HG03066 (cell line): Measurements from ENCODE around the gene MLPH.

Experiments
- ATAC-seq: cut with Tn5 transposase; IDR thresholded peaks from one replicate; pipeline ENCODE4 v1.9.1; 2021; ENCODE audit warnings: low read depth; ENCODE audit not compliant: unreplicated experiment

MLPH gene

DNA sequence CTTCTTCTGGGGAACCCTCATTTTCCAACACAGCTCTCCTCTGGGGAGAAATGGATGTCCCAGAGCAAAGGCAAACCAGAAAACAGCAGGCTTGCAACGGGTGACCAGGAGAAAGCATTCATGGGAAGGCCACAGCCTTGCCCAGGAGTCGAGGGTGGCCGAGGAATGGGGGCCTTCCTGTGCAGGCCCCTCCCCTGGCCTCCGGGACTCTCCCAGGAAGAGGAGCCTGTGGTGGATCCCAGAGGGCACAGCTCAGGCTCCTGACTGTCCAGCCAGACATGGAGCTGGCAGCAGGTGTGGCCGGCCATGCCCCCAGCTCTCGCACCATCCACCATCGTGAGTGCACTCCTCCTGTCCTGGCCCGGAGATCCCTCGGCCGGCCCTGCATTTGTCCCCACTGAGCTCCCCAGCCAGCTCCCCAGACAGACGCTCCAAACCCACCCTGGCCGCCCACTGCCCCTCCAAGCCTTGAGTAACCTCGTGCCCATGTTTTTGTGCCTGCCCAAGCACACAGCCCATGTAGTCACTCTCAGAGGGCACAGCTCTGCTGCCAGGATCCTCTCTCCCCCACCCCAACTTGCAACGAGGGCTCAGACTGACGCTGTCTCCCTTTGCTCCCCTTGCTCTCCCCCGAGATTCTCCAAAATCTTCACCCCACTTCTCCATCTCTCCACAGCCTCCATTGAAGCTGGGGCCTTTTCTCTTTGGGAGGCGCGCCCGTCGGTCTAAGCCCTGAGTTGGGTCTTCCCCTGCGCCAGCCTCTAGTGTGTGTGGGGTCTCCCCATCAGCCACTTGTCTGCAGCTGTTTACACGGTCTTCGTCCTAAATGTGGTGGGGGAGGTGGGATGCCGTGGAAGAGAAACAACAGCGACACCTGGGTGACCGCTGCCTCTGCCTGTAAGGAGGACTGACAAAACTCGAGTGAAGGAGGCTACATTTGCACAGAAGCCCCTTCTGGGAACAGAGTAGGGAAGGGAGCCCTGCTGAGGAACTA, 89.1 kb downstream of the MLPH start:
- no peak for ATAC-seq

DNA sequence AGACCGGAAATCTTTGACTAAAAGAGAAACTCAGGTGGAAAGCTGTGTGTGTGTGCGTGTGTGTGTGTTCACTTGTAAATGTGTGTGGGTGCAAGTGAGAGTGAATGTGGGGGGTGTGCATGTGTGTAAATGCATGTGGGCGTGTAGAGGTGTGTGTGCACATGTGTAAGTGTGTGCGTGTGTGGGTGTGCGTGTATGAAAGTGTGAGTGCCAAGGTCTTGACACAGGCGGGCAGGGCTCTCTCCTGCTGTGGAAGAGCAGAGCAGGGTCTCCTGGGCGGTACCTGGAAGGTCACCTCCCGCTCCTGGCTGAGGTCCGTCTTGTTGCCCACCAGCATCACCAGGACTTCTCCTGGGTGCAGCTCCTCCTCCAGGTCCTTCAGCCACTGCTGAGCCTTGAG, 89.9 kb downstream of the MLPH start:
- no peak for ATAC-seq

DNA sequence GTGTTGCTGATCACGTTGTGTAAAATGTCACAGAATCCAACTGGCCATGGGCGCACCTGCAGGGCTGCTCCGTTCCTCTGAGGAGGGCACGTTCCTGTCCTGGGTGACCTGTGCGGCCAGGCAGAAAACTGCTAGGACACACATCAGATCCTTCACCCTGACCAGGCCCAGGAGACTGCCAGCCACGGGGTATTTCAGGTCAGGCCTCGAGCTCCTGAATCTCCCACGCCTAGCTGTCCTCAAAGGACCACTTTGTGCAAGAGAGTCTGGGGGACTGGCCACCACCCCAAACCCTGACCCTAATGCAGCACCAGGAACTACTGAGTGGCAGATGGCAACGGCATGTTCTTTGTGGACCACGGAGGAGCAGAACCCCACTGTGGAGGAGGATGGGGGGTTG, 90.4 kb downstream of the MLPH start:
- no peak for ATAC-seq

DNA sequence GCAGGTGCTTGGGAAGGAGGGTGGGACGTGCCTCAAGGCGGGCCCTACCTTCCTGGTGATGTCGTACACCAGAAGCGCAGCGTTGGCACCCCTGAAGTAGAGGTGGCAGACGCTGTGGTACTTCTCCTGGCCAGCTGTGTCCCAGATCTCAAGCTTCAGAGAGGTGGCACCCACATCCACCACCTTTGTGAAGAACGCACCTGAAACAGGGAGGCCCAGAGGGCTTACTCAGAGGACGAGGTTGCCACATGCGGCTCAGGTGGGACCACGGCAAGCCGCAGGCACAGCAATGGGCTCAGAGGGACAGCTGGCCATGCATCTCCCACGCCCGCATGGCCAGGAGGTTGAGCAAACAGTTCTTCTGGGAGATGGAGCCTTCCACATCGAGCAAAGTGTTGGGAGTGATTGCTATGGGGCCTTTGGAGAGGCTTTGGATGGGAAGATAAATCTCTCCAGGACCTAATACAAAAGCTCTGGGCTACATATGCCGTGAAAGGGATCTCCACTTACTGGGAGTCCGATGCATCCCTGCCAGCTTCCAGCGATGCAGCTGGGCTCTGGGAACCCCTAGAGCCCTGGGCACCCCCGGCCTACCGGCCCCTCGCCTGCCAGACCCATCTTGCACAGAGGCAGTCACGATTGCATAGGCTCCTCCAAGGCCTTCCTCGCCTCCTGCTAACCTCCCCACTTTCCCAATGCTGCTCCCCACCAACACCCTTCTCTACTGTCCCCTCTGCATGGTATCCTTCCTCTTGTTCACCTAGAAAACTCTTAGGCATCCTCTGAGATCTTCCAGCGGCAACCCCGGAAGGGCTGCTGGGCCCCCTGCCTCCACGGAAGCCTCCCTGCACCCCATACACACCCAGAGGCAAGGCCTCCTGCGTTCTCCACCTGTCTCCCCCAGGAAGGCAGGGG, 91.2 kb downstream of the MLPH start:
- no peak for ATAC-seq

DNA sequence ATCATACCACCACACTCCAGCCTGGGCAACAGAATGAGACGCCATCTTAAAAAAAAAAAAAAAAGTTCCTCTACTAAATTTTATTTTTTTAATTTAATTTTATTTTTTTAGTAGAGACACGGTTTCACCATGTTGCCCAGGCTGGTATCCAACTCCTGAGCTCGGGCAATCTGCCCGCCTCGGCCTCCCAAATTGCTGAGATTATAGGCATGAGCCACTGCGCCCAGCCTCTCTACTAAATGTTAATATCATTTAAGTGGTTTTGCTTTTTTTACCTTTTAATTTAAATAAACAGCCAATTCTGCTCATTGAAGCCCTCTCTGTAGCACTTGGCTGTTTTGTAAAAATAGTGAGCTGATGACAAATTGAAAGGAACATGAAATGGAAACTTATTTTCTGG, 94.3 kb downstream of the MLPH start:
- no peak for ATAC-seq

DNA sequence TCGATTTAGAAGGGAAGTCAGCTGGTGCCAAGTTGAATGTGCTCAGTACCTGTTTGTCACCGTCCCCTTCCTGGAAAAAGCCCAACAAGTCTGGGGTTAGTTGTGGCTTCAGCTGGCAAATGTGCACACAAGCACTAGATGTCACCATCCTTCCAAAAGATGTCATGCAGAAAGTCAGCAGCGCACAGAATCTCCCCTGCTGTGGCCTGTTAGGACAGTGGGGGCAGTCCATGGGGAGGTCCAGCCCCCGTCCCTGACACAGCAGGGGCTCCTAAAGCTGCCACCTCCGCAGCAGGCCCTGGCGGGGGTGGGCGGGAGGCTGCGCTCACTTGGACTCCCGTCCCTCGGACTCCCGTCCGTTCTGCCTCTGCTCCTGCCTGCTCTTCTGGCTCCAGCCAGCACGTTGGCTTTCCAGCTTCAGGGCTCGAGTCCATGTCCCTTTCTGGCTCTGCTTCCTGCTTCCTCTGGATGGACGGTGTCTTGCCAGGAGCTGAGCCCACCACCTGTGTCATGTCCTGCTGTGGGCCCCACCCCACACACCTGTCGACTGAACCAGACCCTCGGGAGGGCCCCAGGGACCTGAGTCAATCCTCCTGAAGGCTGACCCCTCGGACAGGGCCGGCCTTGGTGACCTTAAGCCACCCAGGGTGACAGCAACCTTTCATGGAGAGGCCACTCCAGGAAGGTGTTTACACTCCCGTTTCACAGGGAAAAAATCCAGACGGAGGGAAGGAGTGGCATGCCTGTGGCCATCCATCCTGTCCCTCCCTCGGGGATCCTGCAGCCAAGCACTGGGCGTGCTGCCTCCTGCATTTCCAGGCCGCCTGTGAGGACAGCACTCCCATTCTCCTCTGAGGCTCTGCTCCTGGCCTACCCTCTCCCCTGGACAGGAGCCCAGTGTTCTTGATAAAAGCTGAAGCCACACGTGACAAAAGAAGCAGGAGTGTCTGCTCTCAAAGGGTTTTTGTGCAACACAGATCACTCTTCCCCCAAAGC, 95.0 kb downstream of the MLPH start:
- no peak for ATAC-seq

DNA sequence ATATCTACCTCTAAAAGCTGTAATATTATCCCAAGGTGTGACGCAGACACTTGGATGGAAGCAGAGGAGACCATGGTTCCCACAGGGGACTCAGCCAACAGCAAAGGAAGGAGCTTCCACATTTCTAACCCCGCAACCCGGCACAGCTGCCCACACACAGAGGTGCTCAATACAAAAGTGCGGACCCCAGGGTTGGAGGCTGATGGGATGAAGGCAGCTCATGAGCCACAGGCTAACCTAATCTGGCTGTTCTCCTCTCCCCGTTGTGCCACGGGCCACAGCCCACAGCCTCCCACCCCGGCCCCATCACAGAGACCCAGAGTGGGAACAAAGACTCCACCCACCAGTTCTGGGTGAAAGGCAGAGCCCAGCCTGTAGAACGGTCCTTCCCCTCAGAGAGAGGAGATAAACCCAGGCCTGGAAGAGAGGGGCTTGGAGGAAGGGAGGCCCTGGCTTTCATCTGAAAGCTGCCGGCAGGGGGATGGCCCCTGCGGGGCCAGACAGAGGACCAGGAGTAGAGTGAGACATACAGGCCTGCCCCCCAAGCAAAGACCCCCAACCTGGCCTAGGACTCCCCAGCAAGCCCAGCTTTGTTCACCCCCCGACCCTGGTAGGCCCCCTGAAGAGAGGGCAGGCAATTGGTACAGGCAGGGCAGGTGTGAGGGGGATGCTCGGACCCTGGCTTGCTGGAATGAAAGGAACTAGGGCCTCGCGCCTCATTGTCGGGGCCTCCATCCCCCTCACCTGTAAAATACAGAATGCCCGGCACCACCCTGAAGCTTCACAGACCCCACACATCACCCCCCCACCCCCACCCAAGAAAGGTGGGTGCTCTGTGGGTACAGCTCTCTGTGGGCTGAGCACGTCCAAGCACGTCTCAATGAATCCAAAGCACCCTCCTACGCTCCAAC, 96.6 kb downstream of the MLPH start:
- no peak for ATAC-seq

DNA sequence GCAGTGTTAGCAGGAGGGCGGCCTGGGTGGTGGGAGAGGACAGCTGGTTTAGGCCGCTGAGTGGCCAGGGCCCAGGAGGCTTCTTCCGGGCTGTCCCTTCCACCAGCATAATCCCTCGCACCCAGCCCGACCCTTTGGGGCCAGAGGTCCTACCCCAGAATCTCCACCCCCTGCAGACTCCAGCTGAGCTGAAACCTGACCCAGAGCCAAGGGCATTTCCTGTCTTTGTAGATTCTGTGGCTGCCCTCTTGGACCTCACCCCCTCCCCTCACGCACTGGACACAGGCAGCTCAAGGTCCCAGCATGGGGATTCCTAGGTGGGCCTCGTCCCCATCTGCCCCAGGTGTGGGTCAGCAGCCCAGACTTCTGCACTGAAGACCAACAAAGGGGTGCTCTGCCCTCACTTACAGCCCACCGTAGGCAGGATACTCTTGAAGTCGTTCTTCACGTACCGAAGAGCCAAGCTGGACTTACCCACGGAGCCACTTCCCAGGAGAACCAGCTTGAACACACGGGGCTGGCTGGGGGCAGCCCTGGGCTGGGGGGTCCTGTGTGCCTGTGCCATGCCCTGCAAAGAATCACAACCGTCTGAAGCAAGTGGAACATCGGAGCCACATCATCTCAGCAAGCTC, 98.7 kb downstream of the MLPH start:
- ATAC-seq = no peak

DNA sequence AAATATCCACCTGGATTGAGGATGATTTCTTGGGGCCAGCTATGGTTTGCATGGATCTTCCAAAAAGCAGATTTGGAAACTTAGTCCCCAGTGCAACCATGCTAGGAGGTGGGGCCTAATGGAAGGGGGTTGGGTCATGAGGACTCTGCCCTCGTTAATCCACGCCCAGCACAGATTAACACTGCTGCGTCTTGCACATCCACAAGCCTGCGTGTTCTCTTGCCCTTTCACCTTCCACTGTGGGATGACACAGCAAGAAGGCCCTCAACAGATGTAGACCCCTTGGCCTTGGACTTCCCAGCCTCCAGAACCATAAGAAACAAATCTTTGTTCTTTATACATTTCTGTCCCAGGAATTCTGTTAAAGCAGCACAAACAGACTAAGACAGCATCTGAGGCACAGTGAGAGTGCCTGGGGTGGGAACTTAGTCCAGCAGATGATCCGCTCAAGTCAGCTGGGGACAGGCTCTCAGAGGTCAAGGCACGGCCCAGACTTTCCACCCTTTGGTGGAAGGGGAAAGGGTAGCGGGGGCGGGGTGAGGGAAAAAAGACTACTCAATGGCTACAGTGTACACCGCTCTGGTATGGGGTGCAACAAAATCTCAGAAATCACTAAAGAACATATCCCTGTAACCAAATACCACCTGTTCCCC, 101.1 kb downstream of the MLPH start:
- ATAC-seq = no peak

DNA sequence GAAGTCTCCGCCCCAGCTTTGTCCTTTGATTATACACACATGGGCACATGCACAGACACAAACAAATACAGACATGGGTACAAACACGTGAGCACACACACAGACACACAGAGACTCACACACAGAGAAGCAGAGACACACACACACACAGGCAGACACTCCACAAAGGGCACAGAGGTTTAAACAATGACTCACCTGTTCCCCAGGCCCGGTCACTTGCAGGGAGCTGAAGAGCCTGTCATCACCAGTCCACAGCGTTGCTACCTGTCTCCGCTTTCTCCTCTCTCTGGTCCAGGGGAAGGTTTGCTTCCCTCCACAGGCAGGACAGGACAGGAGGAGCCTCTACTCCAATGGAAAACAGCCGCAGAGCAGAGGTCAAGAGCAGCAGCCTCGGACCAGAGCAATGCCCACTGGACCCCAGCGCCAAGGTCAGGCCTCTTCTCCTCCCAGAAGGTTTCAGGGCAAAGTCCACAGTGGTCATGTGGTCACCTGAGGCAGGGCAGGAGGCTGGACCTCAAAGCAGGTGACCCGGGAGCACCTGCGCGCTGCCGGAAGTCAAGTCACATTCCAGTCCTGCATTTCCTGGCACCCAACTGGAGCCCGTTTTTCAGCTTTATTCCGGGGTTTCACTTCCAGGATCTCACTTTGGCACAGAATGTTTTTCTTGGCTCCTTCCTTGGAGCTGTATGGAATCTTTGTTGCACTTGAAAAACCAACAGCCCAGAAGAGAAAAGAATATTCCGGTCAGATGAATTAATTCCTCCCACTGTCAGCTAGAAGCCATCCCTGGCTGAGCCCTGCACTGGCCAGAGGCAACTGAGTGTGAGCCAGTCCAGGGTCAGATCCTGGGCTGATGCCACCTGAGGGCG, 103.5 kb downstream of the MLPH start, which contains the start of gene RAB17:
Gene RAB17, minus strand, starts transcription at position 463 of the 869 bp plus-strand sequence. CDS start 4,580 bp downstream, outside the sequence.
- no peak for ATAC-seq

DNA sequence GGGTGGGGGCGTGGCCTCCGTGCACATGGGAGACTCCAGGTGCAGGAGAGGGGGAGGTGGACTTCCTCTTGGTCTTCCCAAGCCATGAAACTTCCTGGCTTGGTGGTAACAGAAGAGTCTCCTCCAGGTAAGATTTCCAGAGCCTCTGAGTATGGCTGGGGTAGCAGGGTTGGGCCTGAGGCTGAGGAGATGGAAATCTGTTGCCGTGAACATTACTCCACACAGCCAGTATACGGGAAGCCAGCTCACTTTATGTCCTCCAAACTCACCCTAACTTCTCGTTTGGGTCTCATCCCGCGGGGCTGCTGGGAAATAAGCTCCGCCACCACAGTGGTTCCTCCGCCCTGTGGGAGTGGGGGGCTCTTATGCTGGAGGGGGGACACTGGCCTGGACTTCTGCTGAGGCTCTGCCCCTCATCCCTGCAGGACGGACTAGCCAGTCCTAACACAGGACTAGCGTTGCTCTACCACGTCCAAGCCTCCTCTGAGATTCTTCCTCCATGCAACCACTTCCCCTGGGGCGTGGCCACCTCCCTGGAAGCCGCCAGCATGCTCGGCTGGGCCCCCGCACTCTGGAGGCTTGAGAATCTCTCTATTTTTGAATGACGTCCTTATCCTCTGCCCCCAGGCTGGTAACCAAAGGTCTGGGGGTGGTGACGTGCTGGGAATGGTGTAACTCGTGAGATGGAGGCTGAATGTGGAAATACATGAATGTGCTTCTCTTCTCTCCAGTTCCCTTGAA, 104.3 kb downstream of the MLPH start:
- no peak for ATAC-seq

DNA sequence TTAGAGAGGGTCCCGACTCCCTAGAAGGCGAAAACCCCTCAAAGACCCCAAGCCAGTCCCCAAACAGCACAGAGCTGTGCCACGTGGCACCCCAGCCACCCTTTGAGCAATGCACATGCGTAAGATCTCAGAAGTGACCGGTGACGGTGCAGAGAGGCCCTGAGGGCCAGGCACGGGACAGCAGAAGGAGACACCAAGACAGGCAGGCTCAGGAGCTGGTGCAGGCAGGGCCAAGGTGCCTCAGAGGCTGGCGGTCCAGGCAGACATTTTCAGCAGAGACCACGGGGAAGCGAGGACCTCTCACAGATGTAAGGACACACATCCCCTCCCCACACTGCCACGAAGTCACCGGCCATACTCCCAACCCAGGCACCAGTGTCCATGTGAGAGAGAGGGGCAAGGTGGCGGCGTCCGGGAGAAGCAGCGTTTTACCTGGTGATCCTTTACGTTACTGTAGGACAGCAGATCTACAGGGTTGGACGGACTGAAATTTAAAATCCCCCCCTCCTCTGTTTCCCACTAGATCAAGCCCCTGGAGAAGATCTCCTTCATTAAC, 105.5 kb downstream of the MLPH start:
- ATAC-seq = no peak

DNA sequence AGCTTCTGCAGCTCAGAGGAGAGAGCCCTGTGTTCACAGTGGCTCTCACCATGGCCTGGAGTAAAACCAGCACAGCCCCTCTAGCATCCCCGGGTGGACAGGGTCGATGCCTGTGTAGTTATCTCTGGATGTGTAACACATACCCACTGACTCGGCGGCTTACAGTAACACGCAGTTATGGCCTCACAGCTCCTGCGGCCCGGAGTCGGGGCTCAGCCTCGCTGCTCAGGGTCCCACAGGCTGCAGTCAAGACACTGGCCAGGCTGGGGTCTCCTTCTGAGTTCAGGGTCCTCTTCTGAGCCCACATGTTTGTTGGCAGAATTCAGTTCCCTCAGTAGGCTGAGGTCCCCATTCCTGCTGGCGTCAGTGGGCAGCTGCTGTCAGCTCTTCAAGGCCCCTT, 106.0 kb downstream of the MLPH start:
- no peak for ATAC-seq

DNA sequence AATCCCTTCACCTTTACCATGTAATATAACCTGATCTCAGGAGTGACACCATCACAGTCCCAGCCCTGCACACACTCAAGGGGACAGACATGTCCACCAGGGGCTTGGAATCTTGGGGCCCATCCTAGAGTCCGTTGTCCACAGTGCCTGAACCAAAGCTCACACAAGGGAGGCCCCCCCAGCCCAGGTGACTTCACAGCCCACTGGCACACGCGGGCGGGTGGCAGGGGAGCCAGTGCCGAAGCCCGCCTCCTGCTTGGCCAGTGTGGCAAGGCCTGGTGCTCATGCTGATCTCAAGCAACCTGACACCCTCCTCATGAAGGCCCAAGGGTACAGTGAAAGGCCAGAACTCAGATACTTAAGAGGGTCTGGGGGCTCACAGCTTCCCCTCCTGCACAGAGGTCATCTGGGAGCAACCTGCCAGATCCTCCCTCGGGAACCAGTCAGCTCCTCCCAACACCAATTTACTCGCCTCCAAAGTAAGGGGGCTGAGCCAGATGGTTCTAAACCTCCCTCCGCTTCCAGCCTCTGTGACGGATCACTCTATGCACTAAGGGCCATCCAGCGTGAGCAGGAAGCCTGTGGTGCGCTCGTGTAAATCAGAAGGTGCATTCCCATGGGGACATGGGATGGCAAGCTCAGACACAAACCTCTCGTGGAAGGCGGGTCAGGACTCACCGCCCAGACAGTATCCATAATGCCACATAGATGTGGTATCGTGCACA, 106.7 kb downstream of the MLPH start:
- no peak for ATAC-seq

DNA sequence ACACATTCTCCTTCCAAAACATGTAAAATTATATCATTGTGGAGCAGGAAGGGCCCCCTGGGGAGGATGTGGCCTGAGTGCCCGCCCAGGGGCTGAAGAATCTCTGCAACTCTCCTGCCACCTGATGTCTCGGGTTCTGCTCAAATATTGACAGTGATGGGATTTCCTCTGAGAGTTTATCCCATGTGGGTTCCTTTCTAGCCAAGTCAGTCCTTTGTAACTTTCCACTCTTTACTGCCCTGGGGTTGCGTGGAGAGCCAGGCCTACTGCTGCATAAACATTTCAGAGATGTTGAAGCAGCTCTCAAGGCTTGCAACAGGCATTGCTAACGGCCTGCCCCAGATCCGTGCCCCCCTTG, 107.4 kb downstream of the MLPH start:
- no peak for ATAC-seq
